ENCODE measurements around the gene RPS6KL1.

RPS6KL1 gene

DNA sequence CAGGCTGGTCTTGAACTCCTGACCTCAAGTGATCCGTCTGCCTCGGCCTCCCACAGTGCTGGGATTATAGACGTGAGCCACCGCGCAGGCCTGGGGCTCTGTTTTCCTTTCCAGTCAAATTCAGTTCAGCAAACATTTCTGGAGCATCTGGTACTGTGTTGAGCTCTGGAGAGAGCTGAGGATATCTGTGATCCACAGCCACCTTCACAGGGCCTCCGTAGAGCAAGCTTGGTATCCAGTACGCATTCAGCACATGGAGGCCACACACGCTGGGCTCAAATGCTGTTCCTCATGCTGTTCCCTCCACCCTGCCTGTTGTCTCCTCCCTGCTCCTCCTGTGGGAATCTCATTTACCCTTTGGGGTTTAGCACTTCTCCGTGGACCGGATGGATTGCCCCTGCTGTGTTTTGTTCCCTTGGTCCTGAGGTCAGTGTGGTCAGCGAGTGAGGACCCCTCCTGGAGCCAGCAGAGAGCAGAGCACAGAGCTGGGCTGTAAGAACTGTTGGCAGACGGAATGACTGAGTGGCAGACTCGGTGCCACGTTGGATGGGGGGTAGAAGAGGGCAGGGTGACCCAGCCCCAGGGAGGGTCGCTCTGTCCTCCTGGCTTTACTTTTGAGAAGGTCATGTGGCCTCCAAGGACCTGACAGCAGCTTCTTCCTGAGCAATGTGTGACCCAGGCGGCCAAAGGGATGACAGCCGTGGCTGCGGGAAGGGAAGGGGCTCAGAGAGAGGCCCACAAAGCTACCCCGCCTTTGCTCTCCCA is 891 bp downstream of the RPS6KL1 start:
- Histone ChIP-seq H2AFZ (ENCODE audit: low read depth, low read length) (no peak overlapping the region), H3K27ac (ENCODE audit: low read length) (no peak overlapping the region), H3K79me2 (ENCODE audit: insufficient read depth, low read length) (no peaks in the 10 kb centered on the region), H3K9me3 (ENCODE audit: insufficient read depth, low read length, severe bottlenecking) (no peaks in the 10 kb centered on the region), H4K20me1 (ENCODE audit: insufficient read depth, low read length) (0 out of 2 replicates have a peak, but pooled peaks cover 4% of the 10 kb centered on the region), H3K4me3 (ENCODE audit: low read depth in 1 of 2, low read length in 2 of 2) (no peak overlapping the region), H3K4me1 (ENCODE audit: insufficient read depth, low read length) (no peaks in the 10 kb centered on the region), H3K4me2 (ENCODE audit: insufficient read depth, low read length) (no peak overlapping the region), H3K27me3 (ENCODE audit: insufficient read depth, low read length, poor library complexity) (no peaks in the 10 kb centered on the region), H3K9ac (ENCODE audit: low read depth, low read length) (no peak overlapping the region), H3K36me3 (ENCODE audit: insufficient read depth, low read length) (no peaks in the 10 kb centered on the region)
- no peak for ATAC-seq (ENCODE audit: insufficient read depth, low read depth)
- no peak for DNase-seq
- no peak for TF ChIP-seq EZH2 (IDR thresholded peaks at IDR 0.05; ENCODE audit: borderline replicate concordance, low read depth, low read length, severe bottlenecking)

DNA sequence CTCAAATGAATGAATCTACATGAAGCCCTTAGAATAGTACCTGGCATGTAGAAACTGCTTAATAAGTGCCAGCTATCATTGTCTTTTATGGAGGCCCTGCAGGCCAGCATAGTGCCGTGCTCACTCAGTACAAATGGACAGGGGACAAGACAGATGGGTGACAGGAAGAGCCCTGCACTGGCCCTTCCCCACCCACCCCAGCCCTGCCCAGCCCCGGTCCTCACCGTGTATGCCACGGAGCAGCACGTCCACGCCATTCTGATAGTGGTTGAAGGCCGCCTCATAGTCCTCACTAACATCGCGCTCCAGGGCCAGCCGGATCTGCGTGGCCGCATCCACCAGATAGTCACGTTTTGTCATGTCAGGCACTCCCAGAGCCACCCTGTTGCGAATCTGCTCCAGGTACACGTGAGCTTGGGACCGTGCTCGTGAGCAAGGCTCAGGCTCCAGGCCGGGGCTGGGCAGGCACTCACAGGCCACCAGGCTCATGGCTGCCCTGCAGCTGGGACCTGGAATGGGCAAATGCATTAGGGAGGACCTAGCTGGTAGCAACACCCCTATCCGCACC is 1.9 kb downstream of the RPS6KL1 start:
- Histone ChIP-seq H3K9ac (ENCODE audit: low read depth, low read length) (no peak overlapping the region), H3K27ac (ENCODE audit: low read length) (no peak overlapping the region), H4K20me1 (ENCODE audit: insufficient read depth, low read length) (0 out of 2 replicates have a peak, but pooled peaks cover 4% of the 10 kb centered on the region), H3K79me2 (ENCODE audit: insufficient read depth, low read length) (no peaks in the 10 kb centered on the region), H3K36me3 (ENCODE audit: insufficient read depth, low read length) (no peaks in the 10 kb centered on the region), H3K9me3 (ENCODE audit: insufficient read depth, low read length, severe bottlenecking) (no peaks in the 10 kb centered on the region), H3K4me2 (ENCODE audit: insufficient read depth, low read length) (no peak overlapping the region), H3K4me1 (ENCODE audit: insufficient read depth, low read length) (no peaks in the 10 kb centered on the region), H3K27me3 (ENCODE audit: insufficient read depth, low read length, poor library complexity) (no peaks in the 10 kb centered on the region), H2AFZ (ENCODE audit: low read depth, low read length) (no peak overlapping the region), H3K4me3 (ENCODE audit: low read depth in 1 of 2, low read length in 2 of 2) (no peak overlapping the region)
- ATAC-seq (ENCODE audit: insufficient read depth, low read depth) (no peak), DNase-seq (no peak)
- no peak for TF ChIP-seq EZH2 (IDR thresholded peaks at IDR 0.05; ENCODE audit: borderline replicate concordance, low read depth, low read length, severe bottlenecking)
- TF ChIP-seq, protein P1, sequence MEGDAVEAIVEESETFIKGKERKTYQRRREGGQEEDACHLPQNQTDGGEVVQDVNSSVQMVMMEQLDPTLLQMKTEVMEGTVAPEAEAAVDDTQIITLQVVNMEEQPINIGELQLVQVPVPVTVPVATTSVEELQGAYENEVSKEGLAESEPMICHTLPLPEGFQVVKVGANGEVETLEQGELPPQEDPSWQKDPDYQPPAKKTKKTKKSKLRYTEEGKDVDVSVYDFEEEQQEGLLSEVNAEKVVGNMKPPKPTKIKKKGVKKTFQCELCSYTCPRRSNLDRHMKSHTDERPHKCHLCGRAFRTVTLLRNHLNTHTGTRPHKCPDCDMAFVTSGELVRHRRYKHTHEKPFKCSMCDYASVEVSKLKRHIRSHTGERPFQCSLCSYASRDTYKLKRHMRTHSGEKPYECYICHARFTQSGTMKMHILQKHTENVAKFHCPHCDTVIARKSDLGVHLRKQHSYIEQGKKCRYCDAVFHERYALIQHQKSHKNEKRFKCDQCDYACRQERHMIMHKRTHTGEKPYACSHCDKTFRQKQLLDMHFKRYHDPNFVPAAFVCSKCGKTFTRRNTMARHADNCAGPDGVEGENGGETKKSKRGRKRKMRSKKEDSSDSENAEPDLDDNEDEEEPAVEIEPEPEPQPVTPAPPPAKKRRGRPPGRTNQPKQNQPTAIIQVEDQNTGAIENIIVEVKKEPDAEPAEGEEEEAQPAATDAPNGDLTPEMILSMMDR (IDR thresholded peaks at IDR 0.05; ENCODE audit: borderline replicate concordance, extremely low read depth, low read length, poor library complexity, severe bottlenecking): no peak

DNA sequence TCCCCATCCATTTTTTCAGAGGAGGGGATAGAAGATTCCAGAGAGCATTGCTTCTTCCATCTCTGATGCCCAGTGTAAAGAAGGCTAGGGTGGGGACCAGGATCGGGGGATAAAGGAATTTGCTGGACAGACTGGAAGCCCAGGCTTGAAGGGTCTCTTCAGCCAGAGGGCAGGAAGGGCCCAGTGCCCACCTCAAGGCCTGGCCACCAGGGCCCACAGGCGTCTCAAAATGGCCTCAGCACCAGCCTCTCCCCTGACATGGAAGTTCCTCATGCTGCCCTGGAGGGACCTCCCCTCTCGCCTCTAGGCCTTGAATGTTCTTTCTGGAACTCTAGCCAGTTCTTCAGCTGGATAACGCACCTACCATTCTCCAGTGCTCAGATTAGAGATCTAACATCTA is 2.8 kb downstream of the RPS6KL1 start:
- no peak overlapping the region for H3K4me2 ChIP-seq (ENCODE audit: insufficient read depth, low read length)

More for the DNA sequence above, 2.8 kb downstream of the RPS6KL1 start:
- Histone ChIP-seq H3K79me2 (ENCODE audit: insufficient read depth, low read length) (no peaks in the 10 kb centered on the region), H3K36me3 (ENCODE audit: insufficient read depth, low read length) (no peaks in the 10 kb centered on the region), H3K4me1 (ENCODE audit: insufficient read depth, low read length) (no peaks in the 10 kb centered on the region), H3K27ac (ENCODE audit: low read length) (no peak overlapping the region), H3K9me3 (ENCODE audit: insufficient read depth, low read length, severe bottlenecking) (no peaks in the 10 kb centered on the region), H3K9ac (ENCODE audit: low read depth, low read length) (no peak overlapping the region), H2AFZ (ENCODE audit: low read depth, low read length) (no peak overlapping the region), H3K4me3 (ENCODE audit: low read depth in 1 of 2, low read length in 2 of 2) (no peak overlapping the region), H4K20me1 (ENCODE audit: insufficient read depth, low read length) (0 out of 2 replicates have a peak, but pooled peaks cover 4% of the 10 kb centered on the region), H3K27me3 (ENCODE audit: insufficient read depth, low read length, poor library complexity) (no peaks in the 10 kb centered on the region)
- no peak for ATAC-seq (ENCODE audit: insufficient read depth, low read depth)
- TF ChIP-seq, protein P1 (IDR thresholded peaks at IDR 0.05; ENCODE audit: borderline replicate concordance, extremely low read depth, low read length, poor library complexity, severe bottlenecking): no peak
- no peak for TF ChIP-seq EZH2 (IDR thresholded peaks at IDR 0.05; ENCODE audit: borderline replicate concordance, low read depth, low read length, severe bottlenecking)
- DNase-seq: no peak

Data from DND-41 (cell line).